A204.1 (cell line): ENCODE results near the gene SMIM9.

Experiments used
- FAIRE-seq: peaks from 2 replicates; lab custom pipeline; 2012; peaks lifted over from hg19 to GRCh38; lab: Jason Lieb, UNC

Gene SMIM9

GRCh38 chrX:154815274-154815818 lies 19.1 kb downstream of the SMIM9 start:
- no peak for FAIRE-seq

GRCh38 chrX:154813801-154814200 lies 20.7 kb downstream of the SMIM9 start:
- no peak for FAIRE-seq

GRCh38 chrX:154812341-154813101 lies 21.9 kb downstream of the SMIM9 start:
- no peak for FAIRE-seq

- no peak for FAIRE-seq
Observed at GRCh38 chrX:154809939-154810665, 24.4 kb downstream of the SMIM9 start.

- no peak for FAIRE-seq
Observed at GRCh38 chrX:154806837-154807501, 27.5 kb downstream of the SMIM9 start.

GRCh38 chrX:154805696-154806091 lies 28.8 kb downstream of the SMIM9 start:
- FAIRE-seq, result no peak

GRCh38 chrX:154804957-154805695 lies 29.3 kb downstream of the SMIM9 start, which contains the start of gene MPP1:
MPP1 (minus strand) TSS chrX:154805485; CDS start chrX:154805373, 112 bp downstream.
- no peak for FAIRE-seq

- FAIRE-seq, result no peak
Observed at GRCh38 chrX:154804261-154804956, 30.1 kb downstream of the SMIM9 start.

GRCh38 chrX:154802947-154803346 lies 31.5 kb downstream of the SMIM9 start:
- FAIRE-seq, result no peak

- no peak for FAIRE-seq
Observed at GRCh38 chrX:154800478-154801210, 33.8 kb downstream of the SMIM9 start.

GRCh38 chrX:154799556-154800348 lies 34.7 kb downstream of the SMIM9 start:
- no peak for FAIRE-seq

GRCh38 chrX:154797006-154797405 lies 37.5 kb downstream of the SMIM9 start:
- no peak for FAIRE-seq

- no peak for FAIRE-seq
Observed at GRCh38 chrX:154795016-154795415, 39.4 kb downstream of the SMIM9 start.

GRCh38 chrX:154793084-154793795 lies 41.2 kb downstream of the SMIM9 start:
- no peak for FAIRE-seq

- FAIRE-seq, result no peak
Observed at GRCh38 chrX:154791939-154792338, 42.5 kb downstream of the SMIM9 start.

- FAIRE-seq, result no peak
Observed at GRCh38 chrX:154791467-154791866, 43.0 kb downstream of the SMIM9 start.

- FAIRE-seq, result no peak
Observed at GRCh38 chrX:154785716-154786115, 48.7 kb downstream of the SMIM9 start.

GRCh38 chrX:154784149-154784995 lies 50.1 kb downstream of the SMIM9 start:
- no peak for FAIRE-seq
